Activated gamma-delta T cell treated with Interleukin-2 at 50 U/mL for 16 hours (primary cell): Measurements from ENCODE around the gene MYO7A.

Experiments used
- DNase-seq: peaks from one replicate; pipeline ENCODE4 v3.0.0-alpha.2; 2020

MYO7A gene

DNA sequence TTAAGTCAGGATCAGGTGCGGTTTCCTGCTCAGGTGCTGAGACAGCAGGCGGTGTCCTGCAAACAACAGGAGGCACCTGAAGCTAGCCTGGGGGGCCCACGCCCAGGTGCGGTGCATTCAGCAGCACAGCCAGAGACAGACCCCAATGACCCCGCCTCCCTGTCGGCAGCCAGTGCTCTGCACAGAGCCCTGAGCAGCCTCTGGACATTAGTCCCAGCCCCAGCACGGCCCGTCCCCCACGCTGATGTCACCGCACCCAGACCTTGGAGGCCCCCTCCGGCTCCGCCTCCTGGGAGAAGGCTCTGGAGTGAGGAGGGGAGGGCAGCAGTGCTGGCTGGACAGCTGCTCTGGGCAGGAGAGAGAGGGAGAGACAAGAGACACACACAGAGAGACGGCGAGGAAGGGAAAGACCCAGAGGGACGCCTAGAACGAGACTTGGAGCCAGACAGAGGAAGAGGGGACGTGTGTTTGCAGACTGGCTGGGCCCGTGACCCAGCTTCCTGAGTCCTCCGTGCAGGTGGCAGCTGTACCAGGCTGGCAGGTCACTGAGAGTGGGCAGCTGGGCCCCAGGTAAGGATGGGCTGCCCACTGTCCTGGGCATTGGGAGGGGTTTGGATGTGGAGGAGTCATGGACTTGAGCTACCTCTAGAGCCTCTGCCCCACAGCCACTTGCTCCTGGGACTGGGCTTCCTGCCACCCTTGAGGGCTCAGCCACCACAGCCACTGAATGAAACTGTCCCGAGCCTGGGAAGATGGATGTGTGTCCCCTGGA lies at the start of gene MYO7A:
MYO7A (plus strand) TSS at position 327 of the 772 bp plus-strand sequence. CDS start 2,389 bp downstream, outside the sequence.
- DNase-seq: no peak

DNA sequence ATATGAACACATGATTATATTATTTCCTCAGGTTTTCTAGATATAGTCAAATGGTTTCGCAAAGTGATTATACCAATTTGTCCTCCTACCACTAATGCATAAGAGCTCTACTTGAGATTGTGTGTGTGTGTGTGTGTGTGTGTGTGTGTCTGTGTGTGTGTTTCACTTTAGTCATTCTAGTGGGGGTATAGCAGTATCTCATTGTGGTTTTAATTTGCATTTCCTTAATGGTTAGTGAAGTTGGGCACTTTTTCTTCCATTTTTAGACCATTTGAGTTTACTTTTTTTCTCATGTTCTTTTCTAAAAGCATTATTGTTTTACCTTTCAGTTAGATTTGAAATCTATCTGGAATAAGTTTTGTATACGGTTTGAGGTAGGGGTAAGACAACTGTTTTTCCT lies 48.4 kb upstream of the MYO7A start:
- no peak for DNase-seq

DNA sequence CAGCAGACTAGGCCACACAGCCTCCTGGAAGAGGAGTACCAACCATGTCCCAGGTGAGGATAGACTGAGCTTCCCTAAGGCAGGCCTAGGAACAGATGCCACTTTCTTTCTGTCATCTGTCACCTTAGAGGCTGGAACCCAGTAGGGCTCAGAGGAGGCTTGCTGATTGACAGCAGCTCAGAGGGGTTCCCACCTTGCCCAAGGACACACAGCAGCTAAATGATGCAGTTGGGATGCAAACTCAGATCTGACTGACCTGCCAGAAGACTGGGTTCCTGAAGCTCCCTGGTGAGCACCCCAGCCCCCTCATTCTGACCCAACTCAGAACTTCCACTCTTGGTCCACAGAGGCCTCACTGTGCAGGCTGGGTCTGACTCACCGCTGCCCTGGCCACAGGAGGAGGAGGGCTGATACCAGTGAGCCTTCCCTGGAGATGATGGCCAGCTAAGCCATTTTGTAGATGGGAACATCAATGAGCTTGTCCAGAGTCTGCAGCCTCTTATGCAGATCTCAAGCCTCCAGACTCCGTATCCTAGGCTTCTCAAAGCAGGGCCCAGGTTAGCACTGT lies 47.3 kb upstream of the MYO7A start:
- DNase-seq: no peak

DNA sequence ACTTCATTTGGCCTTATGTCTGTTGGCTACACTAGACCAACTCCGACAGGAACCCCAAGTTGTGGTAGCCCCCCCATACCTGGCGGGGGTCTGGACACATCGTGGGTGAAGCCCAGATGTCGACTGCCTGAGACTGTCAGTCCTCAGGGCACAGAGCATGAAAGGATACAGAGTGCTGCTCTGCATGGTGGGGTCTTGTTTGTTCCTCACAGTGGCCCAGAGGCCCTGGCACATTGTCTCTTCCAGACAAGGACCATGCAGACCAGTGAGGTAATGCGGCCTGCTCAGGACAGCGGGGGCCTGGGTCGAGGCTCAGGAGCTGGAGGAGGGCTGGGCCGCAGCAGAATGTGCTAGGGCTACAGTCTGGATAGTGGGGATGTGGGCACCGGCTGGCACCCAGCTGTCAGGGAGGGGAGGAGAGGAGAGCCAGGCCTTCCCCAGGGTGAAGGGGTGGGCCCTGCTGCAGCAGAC lies 46.6 kb upstream of the MYO7A start:
- DNase-seq: no peak

DNA sequence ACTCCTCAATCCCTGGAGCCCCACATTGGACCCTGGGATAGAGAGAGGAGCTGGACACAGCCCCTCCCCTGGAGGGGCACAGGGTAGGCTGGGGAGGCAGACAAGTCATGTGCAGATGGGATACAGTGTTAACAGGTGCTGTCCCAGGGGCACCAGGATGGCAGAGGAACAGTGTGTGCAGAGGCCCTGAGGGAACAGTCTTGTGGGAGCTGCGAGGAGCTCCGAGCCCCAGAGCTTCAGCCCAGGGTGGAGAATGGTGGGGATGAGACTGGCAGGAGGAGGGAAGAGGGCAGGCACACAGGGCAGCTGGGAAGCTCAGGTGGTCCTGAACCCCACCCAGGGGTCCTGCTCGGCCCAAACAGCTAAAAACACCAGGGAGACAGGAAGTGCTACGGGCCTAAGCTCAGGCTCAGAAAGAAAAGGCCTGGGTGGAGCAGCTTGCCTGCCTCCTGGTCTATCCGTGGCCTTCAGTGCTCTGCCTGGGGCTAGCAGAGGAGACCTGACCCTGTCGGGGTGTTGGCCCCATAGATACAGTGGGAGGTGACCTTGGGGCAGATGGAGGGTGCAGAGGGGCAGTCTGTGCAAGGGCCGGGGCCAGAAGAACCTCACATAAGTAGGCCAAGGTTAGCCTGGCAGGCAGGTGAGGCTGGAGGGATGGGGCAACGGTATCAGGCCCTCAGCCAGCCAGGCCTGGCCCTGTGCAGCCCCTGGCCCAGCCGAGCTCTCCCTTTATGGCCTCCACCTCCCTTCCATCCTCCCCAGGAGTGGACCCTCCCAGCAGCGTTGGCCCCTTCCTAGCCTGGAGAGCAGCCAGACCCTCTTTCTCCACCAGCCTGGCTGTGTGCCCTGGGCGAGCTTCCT lies 45.8 kb upstream of the MYO7A start:
- no peak for DNase-seq

DNA sequence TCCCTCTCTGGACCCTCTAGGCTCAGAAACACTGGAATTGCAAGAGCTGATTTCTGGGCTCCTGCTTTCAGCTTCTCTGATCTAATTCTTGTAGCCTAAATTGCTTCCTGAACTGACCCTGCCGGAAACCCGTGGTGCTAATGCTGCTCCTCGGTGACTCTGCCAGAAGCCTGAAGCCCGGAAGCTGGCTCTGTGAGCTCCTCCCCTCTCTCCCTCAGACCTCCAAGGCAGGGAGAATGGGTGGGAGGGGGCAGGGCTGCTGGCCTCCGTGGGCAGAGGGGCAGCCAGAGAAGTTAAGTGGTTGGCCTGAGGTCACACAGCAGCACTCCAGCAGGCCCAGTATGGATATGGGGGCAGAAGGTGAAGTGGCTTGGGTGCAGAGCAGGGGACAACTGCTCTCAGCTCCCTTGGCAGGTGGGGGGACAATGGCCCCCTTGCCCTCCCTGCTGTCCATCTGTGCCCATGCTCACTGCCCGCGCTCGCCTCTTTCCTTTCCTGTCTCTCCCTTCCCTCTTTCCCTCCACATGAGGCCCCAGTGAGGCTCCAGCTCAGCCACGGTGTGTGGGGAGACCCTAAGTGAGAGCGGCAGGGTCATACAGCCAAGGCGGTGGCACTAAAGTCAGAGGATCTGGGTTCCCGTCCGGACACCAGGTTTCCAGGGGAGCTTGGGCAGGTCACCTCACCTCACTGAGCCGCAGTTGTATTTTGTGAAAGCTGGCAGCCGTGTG lies 45.0 kb upstream of the MYO7A start:
- peak; percentile 50 for DNase-seq

DNA sequence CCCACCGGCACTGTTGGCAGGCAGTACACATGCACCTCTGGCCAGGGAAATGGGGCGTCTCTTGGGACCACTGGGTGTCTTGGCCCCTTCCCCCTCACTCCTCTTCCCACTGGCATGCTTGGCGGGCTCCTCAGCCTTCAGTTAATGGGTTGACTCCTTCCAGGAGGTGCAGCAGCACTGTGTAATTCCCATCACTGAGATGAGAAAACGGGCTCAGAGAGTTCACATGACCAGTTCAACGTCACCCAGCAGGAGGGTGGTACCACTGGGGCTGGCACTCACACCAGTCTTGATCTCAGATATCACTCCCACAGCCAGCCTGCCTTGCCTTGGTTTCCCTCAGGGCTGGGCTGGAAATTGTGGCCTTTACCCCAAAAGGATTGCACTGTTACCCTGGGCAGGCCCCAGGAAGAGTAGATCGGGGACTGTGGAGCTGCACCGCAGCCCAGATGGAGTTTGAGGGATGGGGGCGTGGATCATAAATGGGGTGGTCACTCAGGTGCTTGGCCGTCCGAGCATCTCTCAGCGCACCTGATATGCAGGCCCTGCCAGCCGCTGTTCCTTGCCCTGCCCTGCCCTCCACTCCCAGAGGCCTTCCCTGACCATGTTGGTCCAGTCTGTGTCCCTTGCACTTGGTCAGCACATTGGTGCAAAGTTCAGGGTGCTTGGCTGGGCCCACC lies 44.3 kb upstream of the MYO7A start:
- DNase-seq: no peak

DNA sequence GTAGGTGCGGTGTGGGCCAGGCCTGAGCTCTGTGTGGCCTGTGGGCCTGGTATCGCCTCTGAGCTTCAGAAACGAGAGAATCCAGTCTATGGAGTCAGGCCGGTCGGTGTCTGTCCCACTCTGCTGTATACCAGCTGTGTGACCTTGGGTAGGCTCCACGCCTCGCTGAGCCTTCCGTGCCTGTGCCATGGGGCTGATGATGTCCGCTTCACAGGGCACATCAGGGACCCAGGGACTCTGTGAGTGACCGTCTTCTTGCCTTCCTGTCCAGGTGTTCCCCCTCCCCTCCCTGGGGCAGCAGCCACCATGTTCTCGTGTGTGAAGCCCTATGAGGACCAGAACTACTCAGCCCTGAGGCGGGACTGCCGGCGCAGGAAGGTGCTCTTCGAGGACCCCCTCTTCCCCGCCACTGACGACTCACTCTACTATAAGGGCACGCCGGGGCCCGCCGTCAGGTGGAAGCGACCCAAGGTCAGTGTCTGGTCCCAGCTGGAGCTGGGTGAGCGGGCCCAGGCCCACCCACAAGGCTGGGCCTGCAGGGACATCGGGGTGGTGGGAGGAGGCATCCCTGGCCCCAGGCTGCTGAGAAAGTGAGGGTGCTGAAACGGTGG lies 43.4 kb upstream of the MYO7A start:
- no peak for DNase-seq

DNA sequence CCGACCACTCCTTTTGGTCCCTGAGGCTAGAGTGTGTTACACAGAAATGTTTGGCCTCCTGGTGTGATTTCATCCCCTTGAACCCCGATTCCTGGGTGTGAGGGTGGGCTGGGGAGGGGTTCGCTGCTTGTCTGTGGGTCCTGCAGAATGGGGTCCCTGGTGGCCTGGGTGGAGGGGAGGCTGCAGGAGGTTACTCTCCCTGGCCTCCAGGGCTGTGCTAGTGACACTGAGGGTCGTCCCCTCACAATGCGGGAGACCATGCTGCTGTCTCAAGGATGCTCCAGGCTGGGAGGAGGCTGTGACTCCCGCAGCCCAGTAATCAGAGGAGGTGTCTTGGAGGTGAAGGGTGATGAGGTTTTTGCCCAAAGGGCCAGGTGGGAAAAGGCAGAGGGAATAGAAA lies 42.4 kb upstream of the MYO7A start:
- DNase-seq: no peak

DNA sequence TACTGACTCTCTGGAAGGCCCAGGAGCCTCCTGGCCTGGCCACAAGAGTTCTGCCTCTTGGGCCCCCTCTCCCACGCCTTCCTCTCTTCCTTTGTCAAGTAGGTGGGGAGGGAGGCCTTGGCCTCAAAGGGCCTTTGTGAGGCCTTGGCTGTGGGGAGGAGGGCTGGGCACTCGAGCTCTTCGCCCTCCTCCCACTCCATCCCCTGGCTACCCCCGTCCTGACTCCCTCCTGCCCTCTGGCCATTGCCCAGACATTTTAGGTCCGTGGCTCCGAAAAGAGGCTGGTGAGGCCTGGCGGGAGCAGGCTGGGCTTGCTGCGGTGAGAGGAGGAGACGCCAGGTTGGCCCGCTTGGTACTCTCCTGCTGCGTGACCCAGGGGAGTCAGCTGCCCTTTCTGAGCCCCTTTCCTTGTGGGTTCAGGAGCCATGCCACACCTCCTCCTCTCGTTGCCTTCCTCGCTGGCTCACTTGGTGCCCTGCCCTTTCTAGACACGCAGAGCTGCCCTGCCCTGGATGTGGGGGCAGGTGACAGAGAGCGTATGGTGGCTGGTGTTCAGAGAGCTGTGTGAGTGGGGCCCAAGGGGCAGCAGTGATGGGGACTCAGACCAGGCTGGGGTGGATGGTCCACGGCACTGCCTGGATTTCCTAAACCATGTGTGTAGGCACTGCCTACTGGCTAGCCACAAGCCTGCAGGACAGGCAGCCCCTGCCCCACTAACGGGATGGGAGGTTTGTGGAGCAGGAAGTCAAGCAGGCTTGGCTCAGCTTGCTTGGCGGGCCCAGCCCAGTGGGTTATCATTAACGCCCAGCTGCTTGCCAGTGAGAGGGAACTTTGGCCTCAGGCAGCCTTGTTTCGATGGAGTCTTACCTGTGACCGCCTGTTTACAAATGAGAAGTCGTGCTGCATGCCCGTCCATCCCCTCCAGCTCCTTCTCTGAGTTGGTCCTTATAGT lies 41.2 kb upstream of the MYO7A start:
- DNase-seq: no peak

DNA sequence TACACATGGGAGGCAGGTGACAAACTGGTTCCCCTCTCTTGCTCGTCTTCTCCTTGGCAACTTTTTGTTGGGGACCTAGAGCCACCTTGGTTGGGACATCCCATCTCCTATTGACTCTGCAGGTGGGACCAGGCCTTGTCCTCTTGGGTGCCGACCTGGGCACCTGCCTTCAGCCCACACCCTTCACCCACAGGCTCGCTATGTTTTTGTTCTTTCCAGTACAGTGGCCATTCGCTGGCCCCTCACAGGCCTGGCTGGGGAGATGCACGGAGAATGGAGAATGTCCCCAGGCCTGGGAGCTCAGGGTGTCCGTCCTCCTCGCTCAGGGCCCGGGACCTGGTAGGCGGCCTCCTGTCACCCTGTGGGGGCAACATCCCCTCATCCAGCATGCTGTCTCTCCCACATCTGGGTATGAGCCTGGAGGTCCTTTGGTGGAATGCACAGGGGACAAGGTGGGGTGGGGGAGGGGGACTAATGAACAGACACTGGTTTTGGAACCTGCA lies 40.3 kb upstream of the MYO7A start:
- DNase-seq: no peak

DNA sequence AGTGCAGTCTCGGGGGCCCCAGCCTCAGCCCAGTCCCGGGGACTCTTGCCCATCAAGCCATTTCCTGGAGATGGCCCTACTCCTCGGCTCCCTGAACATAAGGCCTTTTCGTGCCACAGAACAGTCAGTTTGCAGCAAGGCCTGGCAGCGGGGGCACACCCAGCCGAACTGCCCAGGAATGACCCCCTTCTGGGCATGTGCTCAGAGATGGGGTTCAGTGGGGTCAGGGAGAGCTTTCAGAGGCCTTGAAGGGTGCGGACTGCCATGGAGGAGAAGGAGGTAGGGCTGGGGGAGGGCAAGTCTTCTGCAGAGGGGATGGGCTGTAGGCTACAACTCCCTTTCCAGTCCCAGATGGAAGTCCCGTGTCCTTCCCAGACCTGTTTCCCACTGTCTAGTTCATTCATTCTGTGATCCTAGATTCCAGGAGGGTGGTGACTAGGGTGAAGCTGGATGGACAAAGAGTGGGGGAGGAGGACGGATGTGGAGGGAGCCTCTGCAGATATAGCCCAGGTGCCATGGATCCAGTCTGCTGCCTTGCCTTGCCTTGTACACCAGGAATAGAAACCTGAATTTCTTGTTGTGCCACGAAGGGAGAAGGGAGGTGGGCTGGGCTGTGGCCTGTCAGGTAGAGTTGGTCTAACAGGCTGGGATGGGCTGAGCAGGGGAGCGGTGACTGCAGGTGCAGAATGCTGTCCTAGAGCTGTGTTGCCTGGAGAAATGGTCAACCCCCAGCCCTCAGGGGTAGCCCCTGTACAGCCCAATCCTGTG lies 39.6 kb upstream of the MYO7A start:
- no peak for DNase-seq

DNA sequence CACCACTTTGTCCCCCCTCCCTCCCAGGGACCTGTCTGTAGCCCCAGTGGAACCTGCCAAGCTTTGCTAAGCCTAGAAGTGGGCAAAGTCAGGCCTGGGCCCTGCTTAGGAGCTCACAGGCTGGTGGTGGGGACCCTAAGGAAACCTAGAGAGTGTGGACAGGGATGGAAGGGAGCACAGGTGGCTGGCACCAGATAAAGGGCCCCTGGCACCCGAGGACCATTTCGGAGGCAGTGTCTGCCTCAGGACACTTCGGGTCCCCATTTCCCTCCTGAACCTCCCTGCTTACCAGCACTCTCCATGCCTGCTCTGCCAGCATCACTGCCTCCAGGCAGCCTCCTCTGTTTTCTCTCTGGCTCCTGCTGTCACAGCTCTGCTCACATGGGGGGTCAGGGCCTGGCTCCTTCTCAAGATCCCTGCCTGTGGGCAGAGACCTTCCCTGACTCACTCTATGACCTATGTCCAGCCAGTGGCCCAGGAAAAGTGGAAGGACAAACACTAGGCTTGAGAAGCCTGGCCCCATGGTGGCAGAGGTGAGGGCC lies 39.0 kb upstream of the MYO7A start:
- no peak for DNase-seq

DNA sequence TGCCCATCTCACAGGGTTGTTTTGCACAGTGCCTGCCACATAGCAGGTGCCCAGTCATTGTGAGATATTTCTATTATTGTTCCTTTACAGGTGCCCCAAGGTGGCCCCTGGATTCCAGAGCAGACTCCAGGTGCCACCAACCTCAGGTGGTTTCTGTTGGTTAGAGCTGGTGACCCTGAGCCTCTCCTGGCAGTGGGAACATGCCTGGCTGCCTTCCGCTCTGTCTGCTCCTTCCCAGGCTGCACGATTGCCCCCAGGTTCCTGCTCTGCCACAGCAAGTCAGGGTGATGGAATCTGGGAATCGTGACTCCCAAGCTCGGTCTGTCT lies 38.0 kb upstream of the MYO7A start:
- no peak for DNase-seq

DNA sequence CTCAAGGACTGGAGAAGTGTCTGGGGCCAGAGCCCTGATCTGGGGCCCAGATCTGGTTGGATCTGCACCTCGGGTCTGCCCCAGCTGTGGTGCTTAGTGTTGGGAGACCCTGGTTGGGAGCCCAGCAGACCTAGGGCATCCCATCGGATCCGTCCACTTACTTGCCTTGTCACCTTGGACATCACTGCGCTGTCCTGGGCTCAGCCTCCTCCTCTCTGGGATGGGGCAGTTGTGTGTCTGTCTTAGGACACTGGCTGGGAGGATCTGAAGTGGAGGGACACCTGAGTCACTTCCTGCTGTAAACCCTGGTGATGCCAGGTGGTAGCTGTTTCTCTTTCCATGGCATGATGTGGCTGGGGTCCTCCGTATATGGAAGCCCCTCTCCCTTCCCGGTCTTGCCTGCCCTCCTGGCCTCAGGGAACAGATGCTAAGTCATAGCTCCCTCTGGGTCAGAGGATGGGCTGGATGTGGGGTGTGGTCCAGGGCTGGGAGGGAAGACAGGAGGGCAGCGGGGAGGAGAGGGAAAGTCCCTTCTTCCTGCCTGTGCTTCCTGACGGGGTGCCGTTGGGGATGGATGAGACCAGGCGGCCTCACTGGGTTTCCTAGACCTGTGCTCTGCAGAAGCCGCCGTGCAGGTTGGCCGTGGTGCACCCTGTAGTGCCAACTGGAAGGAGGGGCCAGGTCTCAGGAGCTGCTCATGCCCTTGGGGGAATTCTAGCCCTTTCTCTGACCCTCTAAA lies 37.5 kb upstream of the MYO7A start:
- DNase-seq: no peak

DNA sequence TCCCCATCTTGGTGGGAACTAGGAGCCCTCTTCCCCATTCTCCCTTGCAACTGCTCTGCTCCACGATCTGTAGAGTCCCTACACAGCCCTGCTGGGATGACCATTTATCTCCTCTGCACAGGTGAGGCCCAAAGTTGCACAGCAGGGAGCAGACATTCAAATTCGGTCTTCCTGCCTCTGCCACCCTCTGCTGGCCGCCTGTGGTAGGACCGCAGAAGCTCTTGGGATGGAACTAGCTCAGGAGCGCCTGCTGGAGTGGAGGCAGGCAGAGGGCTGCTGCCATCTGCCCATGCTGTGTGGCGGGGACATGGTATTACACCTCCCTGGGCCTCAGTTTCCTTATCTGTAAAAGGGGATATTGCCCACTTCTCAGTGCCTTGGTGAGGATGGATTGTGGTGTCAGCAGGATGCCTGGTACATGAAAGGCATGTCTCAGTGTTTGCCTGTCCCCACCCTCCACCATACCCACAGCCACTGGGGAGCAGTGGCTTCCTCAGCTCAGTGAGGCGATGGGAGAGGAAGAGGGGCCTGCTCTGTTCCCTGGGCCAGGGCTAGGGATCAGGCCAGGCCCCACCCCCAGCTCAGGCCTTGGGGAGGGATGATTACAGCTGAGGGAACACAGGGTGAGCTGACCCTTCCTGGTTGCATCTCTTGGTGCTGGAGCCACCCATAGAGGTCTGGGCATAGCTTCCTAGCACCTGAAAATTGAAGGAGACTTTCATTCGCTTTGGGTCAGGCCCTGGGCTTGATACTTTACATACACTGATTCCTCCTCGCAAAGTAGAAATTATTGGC lies 36.7 kb upstream of the MYO7A start:
- DNase-seq: peak; percentile 78

DNA sequence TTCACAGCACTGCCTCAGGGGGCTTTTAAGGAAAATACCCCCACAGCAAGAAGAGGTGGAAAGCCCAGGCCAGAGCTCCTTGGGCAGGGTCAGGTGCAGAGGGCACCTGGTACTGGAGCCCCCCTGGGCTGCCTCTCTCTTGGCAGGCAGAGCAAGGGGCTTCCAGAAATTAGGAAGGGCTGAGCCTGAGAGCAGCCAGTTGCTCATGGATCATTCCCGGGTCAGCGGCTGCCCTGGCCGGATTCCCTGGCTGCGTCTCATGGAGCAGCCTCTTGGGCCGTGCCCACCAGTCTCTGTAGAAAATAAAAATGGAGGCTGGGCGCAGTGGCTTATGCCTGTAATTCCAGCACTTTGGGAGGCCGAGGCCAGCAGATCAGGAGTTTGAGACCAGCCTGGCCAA lies 35.7 kb upstream of the MYO7A start:
- no peak for DNase-seq
